EL (cell line): ENCODE results near the gene TOLLIP.
"Not testable (repeated sequence)": the region's sequence is repeated elsewhere in the genome, so short reads cannot be mapped to it uniquely, and the experiment has no call there.

Experiments used
- DNase-seq: peaks from one replicate; pipeline ENCODE4 v3.0.0-alpha.2; 2016

The TOLLIP gene

GRCh38 chr11:1260023-1260501 lies 49.4 kb downstream of the TOLLIP start:
- DNase-seq: peak; percentile 20

GRCh38 chr11:1259561-1259960 lies 49.9 kb downstream of the TOLLIP start:
- no peak for DNase-seq

DNA sequence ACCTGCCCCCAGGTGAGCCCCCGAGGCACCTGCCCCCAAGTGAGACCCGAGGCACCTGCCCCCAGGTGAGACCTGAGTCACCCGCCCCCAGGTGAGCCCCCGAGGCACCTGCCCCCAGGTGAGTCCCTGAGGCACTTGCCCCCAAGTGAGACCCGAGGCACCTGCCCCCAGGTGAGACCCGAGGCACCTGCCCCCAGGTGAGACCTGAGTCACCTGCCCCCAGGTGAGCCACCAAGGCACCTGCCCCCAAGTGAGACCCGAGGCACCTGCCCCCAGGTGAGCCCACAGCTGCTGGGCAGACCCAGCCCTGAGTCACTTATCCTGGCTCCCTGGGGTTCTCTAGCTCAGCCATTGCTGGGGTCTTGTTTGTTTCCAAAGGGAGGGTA lies 50.4 kb downstream of the TOLLIP start:
- DNase-seq: no peak

DNA sequence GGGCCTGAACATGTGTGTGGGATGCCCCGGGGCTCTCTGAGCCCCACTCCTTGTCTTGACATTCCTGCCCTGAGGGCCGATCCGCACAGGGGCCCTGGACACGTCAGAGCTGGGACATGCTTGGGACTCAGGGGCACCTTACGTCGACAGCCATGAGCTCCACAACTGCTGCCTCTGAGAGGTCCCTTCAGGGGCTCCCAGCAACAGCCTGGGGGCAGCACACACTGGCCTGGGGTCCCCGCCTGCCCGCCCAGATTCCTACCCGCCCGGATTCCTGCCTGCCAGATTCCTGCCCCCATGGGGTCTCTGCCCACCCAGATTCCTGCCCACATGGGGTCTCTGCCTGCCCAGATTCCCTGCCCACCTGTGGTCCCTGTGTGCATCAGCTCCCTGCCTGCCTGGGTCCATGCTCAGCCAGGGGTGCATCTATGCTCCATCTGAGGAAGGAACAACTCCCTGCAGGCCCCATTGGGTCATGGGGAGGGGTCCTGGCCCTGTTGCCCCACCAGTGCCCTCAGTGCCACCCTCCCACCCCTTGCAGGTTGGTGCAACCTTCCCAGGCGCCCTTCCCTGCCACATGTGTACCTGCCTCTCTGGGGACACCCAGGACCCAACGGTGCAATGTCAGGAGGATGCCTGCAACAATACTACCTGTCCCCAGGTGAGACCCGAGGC lies 50.9 kb downstream of the TOLLIP start:
- peak; percentile 24 for DNase-seq

- DNase-seq: no peak
Observed at GRCh38 chr11:1257916-1258315, 51.5 kb downstream of the TOLLIP start.

DNA sequence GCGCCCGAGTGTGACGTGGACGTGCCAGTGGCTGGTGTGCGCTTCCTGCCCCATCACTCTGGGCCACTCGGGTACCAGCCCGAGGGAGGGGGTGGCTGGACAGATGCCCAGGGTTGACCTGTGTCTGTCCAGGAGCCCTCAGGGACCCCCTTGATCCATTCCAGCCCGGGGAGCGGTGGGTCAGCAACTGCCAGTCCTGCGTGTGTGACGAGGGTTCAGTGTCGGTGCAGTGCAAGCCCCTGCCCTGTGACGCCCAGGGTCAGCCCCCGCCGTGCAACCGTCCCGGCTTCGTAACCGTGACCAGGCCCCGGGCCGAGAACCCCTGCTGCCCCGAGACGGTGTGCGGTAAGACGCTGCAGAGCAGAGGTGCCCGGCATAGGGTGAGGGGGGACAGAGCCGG lies 52.1 kb downstream of the TOLLIP start:
- DNase-seq: no peak

GRCh38 chr11:1256257-1257045 lies 53.0 kb downstream of the TOLLIP start:
- DNase-seq: no peak

DNA sequence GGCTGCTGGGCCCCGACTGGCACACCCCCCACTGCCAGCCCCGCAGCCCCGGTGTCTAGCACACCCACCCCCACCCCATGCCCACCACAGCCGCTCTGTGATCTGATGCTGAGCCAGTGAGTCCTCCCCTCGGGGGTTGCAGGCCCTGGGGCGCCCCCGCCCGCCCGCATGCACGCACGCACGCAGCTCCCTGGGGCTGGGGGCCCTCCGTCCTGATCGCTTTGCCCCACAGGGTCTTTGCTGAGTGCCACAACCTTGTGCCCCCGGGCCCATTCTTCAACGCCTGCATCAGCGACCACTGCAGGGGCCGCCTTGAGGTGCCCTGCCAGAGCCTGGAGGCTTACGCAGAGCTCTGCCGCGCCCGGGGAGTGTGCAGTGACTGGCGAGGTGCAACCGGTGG lies 54.3 kb downstream of the TOLLIP start:
- no peak for DNase-seq

- DNase-seq: no peak
Observed at GRCh38 chr11:1254733-1255132, 54.7 kb downstream of the TOLLIP start.

DNA sequence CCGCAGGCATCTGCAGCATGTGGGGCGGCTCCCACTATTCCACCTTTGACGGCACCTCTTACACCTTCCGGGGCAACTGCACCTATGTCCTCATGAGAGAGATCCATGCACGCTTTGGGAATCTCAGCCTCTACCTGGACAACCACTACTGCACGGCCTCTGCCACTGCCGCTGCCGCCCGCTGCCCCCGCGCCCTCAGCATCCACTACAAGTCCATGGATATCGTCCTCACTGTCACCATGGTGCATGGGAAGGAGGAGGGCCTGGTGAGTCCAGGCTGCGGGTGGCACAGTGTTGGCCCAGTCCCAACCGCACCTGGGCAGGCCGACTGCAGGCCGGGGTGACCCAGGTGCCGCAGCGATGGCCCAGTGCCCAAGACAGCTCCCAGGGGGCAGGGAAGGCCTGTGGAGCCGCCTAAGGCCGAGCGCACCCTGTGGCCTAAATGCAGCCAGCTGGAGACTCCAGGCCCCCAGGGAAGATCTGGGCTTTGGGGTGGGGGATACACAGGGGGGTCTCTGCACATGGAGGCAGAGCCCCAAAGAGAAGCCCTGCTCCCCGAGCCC lies 55.3 kb downstream of the TOLLIP start:
- no peak for DNase-seq

GRCh38 chr11:1253103-1253485 lies 56.3 kb downstream of the TOLLIP start:
- DNase-seq: no peak

DNA sequence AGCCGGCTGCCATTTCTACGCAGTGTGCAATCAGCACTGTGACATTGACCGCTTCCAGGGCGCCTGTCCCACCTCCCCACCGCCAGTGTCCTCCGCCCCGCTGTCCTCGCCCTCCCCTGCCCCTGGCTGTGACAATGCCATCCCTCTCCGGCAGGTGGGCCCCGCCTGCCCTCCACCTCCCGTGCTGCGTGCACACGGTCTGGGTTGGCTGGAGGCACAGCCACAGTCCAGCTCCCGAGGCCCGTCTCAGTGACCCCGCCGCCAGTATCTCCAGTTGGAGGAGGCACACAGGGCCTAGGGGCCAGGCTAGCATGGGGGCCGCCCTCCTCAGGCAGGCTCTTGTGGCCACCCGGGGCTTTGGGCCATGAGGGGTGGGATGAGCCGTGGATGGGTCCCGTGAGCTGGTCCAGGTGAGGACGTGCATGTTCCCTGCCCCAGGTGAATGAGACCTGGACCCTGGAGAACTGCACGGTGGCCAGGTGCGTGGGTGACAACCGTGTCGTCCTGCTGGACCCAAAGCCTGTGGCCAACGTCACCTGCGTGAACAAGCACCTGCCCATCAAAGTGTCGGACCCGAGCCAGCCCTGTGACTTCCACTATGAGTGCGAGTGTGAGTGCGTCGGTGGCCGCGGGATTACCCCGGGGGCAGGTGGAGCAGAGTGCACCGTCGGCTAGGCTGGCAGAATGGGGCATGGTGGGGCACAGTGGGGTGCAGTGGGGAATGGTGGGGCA lies 56.9 kb downstream of the TOLLIP start:
- DNase-seq: no peak

- no peak for DNase-seq
Observed at GRCh38 chr11:1251236-1251770, 58.1 kb downstream of the TOLLIP start.

- DNase-seq: not testable (repeated sequence)
Observed at GRCh38 chr11:1250411-1250810, 59.0 kb downstream of the TOLLIP start.

- not testable (repeated sequence) for DNase-seq
Observed at GRCh38 chr11:1248951-1249350, 60.5 kb downstream of the TOLLIP start.

GRCh38 chr11:1247026-1247425 lies 62.4 kb downstream of the TOLLIP start:
- DNase-seq: not testable (repeated sequence)

DNA sequence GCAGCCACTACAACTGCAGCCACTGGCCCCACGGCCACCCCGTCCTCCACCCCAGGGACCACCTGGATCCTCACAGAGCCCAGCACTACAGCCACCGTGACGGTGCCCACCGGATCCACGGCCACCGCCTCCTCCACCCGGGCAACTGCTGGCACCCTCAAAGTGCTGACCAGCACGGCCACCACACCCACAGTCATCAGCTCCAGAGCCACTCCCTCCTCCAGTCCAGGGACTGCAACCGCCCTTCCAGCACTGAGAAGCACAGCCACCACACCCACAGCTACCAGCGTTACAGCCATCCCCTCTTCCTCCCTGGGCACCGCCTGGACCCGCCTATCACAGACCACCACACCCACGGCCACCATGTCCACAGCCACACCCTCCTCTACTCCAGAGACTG lies 63.1 kb downstream of the TOLLIP start:
- DNase-seq: not testable (repeated sequence)

- DNase-seq: not testable (repeated sequence)
Observed at GRCh38 chr11:1245717-1246116, 63.7 kb downstream of the TOLLIP start.

DNA sequence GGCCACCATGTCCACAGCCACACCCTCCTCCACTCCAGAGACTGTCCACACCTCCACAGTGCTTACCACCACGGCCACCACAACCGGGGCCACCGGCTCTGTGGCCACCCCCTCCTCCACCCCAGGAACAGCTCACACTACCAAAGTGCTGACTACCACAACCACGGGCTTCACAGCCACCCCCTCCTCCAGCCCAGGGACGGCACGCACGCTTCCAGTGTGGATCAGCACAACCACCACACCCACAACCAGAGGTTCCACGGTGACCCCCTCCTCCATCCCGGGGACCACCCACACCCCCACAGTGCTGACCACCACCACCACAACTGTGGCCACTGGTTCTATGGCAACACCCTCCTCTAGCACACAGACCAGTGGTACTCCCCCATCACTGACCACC lies 64.9 kb downstream of the TOLLIP start:
- DNase-seq: not testable (repeated sequence)

- DNase-seq: not testable (repeated sequence)
Observed at GRCh38 chr11:1243521-1243920, 65.9 kb downstream of the TOLLIP start.

DNA sequence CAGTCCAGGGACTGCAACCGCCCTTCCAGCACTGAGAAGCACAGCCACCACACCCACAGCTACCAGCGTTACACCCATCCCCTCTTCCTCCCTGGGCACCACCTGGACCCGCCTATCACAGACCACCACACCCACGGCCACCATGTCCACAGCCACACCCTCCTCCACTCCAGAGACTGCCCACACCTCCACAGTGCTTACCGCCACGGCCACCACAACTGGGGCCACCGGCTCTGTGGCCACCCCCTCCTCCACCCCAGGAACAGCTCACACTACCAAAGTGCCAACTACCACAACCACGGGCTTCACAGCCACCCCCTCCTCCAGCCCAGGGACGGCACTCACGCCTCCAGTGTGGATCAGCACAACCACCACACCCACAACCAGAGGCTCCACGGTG lies 66.7 kb downstream of the TOLLIP start:
- not testable (repeated sequence) for DNase-seq

DNA sequence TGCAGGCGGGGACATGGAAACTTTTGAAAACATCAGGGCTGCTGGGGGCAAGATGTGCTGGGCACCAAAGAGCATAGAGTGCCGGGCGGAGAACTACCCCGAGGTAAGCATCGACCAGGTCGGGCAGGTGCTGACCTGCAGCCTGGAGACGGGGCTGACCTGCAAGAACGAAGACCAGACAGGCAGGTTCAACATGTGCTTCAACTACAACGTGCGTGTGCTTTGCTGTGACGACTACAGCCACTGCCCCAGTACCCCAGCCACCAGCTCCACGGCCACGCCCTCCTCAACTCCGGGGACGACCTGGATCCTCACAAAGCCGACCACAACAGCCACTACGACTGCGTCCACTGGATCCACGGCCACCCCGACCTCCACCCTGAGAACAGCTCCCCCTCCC lies 67.1 kb downstream of the TOLLIP start:
- no peak for DNase-seq

DNA sequence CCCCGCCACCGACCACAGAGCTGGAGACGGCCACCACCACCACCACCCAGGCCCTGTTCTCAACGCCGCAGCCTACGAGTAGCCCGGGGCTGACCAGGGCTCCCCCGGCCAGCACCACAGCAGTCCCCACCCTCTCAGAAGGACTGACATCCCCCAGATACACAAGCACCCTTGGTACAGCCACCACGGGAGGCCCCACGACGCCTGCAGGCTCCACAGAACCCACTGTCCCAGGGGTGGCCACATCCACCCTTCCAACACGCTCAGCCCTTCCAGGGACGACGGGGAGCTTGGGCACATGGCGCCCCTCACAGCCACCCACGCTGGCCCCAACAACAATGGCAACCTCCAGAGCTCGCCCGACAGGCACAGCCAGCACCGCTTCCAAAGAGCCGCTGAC lies 67.7 kb downstream of the TOLLIP start:
- no peak for DNase-seq
